OCI-M2 (cell line): Measurements from ENCODE around the gene SINHCAF.
"Not testable (repeated sequence)": the region's sequence is repeated elsewhere in the genome, so short reads cannot be mapped to it uniquely, and the experiment has no call there.

Experiments
- DNase-seq: peaks from one replicate; lab custom pipeline; 2025; ENCODE audit not compliant: unreplicated experiment; lab: John Stamatoyannopoulos, UW

SINHCAF gene, protein sequence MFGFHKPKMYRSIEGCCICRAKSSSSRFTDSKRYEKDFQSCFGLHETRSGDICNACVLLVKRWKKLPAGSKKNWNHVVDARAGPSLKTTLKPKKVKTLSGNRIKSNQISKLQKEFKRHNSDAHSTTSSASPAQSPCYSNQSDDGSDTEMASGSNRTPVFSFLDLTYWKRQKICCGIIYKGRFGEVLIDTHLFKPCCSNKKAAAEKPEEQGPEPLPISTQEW

DNA sequence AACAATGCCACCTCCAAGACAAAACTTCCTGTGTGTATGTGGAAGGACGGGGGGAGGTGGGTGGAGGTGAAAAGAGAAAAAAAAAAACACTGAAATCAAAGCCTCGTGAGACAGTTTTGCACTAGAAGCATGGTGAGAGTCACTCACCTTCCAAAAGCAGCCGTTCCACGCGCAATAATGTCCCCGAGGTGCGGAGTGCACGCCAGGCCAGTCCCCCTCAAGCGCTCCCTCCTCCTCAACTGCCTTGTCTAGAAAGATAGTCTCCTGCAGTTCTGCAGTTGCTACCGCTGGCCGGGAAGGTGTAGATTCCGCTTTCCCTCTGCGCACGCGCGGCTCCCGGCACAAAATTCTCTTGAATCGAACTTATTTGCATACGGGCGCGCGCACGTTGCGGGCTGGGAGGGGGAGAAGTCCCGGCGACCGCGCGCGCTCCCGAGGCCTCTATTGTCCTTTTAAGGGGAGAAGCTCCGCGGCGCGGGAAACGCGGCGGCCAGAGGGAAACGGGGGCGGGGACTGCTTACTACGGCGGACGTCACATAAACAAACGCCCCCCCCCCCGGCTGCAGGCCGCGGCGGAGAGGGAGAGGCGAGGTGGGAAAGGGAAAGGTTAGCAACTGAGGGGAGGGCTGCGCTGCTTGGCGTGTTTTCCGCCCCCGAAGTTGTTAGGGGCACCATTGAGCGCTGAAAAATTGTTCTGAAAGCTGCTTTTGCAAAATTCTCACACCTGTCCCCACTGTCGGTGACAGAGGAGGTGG, at the start of gene SINHCAF:
SINHCAF (minus strand) TSS at position 274 of the 755 bp plus-strand sequence. CDS start 27,946 bp downstream, outside the sequence.
- DNase-seq = peak; percentile 82

DNA sequence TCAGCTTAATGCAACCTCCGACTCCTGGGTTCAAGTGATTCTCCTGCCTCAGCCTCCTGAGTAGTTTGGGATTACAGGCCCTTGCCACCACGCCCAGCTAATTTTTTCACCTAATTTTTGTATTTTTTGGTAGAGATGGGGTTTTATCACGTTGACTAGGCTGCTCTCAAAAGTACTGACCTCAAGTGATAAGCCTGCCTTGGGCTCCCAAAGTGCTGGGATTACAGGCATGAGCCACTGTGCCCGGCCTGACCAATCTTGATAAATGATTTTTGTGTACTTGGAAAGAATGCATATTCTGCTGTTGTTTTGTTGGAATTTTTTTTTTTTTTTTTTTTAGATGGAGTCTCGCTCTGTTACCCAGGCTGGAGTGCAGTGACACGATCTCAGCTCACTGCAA, 49.5 kb upstream of the SINHCAF start:
- DNase-seq = not testable (repeated sequence)

GRCh38 chr12:31371256-31371620, 45.3 kb upstream of the SINHCAF start:
- no peak for DNase-seq

DNA sequence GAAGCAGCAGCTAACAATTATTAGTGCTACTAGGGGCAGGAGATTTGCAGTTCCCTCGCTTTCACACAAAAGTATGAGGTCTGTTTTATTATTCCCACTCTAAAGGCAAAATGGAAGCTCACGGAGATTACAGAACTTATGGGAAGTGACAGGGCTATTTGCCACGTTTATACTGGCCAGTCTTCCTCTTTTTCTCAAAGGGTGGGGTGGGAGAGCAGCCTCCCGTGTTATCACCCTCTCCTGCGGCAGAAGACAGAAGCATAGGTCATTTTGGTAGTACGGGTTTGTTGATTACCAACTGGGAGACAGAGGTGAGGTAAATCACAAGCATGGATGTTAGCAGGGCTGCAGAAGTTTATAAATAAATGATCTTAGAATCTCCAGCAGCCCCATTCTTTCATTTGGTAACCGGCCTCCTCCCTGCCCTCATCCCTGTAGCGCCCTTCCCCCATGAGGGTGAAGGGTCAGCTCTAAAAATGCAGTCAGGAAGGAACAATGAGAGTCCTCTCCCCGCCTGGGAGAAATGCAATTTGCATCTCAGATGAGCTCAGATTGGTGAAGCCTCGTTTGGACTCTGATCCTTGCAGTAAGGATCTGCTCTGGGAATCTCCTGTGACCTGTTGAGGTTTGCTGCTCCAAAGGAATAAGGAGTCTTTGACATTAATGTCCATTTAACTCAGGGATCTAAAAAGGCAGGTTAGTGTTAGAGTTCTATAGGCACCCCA, 44.7 kb upstream of the SINHCAF start:
- no peak for DNase-seq

- DNase-seq = no peak
Observed at GRCh38 chr12:31369712-31370521, 44.0 kb upstream of the SINHCAF start.

- no peak for DNase-seq
Observed at GRCh38 chr12:31368666-31369361, 42.9 kb upstream of the SINHCAF start.

- DNase-seq = no peak
Observed at GRCh38 chr12:31366104-31366621, 40.2 kb upstream of the SINHCAF start.

GRCh38 chr12:31363831-31364230, 37.9 kb upstream of the SINHCAF start:
- DNase-seq = no peak

- DNase-seq = no peak
Observed at GRCh38 chr12:31363416-31363809, 37.5 kb upstream of the SINHCAF start.

GRCh38 chr12:31362759-31363415, 36.9 kb upstream of the SINHCAF start:
- DNase-seq = no peak

DNA sequence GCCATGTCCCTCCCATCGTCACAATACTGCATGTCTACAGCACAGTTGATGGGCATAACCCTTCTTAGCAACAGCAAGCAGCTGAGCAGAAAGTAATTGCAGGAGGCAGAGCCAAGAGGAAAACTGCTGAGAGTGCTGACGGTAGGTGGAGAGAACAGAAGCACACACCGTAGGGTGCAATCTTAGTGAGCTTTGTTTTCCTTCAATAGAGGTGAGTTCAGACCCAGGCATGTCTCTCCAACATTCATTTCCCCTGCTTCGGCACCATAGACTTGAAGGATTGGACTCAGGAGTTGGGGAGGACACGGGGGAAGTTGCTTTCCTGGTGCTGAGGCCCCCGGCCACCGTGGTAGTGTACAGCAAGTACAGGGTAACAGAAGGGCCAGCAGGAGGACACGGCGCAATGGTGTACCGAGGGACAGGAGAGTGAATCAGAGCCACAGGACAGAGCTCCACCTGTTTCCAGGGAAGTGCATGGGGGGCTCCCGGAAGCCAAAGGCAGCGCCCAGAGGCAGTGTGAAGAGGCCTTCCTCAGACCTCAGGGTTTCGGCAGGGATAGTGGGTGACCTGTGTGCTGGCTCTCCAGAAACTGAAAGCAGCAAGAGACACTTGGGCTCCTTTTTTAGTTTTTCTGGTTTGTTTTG, 36.3 kb upstream of the SINHCAF start:
- no peak for DNase-seq

GRCh38 chr12:31361730-31362114, 35.8 kb upstream of the SINHCAF start:
- no peak for DNase-seq

GRCh38 chr12:31355747-31356107, 29.8 kb upstream of the SINHCAF start:
- DNase-seq = no peak

GRCh38 chr12:31353750-31354708, 28.1 kb upstream of the SINHCAF start:
- no peak for DNase-seq

DNA sequence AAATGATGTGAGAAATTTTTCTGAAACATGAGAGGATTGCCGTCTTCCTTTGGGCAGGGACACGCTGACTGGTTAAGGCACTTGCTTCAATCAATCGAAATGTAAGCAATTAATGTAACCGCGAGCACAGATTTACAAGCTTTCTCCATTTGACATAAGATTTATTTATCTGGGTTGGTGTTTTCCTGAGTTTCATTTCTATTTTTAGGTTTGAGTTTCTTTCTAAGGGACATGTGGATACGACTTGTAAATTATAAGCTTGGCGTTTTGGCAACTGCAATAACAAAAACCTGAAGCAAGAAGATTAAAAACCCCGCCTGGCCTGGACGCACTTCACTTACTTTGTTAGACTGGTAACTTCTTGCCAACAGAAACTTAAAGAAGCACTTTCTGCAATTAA, 20.3 kb upstream of the SINHCAF start:
- DNase-seq = no peak

GRCh38 chr12:31343139-31343538, 17.2 kb upstream of the SINHCAF start:
- no peak for DNase-seq

DNA sequence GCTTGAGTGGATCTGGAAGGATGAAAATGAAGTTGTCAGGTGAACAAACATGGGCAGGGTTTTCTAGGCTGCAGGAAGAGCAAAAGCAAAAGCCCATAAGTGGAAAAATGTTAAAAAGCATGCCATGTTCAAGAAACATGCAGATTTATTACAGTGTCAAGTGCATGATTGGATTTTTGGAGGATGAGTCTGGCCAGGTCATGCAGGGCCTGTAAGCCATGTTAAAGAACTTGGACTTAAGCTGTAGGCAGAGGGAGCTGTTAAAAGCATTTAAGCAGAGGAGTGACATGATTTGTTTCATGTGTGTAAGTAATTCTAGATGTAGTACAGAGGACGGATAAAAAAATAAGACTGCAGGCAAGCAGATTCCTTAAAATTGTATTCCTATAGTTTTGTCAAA, 16.3 kb upstream of the SINHCAF start:
- DNase-seq = no peak
